Myocyte (in vitro differentiated cells): Measurements from ENCODE around the gene SCG5. TPM values are rescaled to one million over a fixed set of nuclear protein-coding genes. Genes with fewer than 3 reads are reported as not detected.
"Not testable (repeated sequence)": the region's sequence is repeated elsewhere in the genome, so short reads cannot be mapped to it uniquely, and the experiment has no call there.

Experiments
- DNase-seq: peaks from one replicate; pipeline ENCODE4 v3.0.0-alpha.2; 2012; ENCODE audit warnings: low read depth
- polyA plus RNA-seq: library from polyadenylated mRNA; unstranded; fragments of >200 nt; gene quantifications from one replicate; pipeline ENCODE4 v1.2.1, GENCODE V29; 2012; ENCODE audit warnings: missing spikeins
- total RNA-seq: library from RNA; depleted of rRNA; stranded (reverse); fragments of >200 nt; gene quantifications from 2 replicates; pipeline ENCODE4 v1.2.3, GENCODE V29; 2014

The SCG5 gene
- 1.3 and 2.3 TPM in 2 replicates for total RNA-seq
- 4.7 TPM for polyA plus RNA-seq

DNA sequence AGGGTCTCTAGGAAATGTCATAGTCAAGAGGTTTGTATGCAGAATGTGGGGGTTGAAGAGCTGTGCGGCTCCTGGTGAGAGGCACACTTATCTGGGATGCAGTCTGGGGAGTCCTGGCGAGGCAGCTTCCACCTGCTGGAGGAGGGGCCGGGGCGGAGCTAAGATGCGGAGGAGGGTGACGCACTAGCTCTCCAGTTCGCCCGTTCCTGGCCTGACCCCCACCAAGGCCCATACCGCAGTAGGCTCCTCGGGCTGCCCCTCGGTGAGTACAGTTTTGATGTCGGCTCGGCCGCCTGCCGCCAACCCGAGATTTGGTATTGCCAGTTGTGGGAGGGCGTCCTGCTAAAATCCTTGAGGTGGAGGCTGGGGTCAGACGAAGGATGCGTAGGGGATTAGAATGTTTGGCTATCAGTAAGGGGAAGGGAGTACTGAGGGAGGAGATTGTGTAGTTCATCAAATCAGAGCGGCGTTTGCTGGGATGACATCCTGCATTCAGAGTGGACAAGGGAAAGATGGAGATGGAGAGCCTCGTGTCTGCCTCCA, at the start of gene SCG5:
Gene SCG5, plus strand, starts transcription at position 194 of the 543 bp plus-strand sequence. CDS start 1,883 bp downstream, outside the sequence.
- no peak for DNase-seq

- DNase-seq = not testable (repeated sequence)
These were observed 48.4 kb upstream of the SCG5 start, which contains the start of gene GOLGA8N for GRCh38 chr15:32593151-32593550. TSS of gene GOLGA8N (plus strand) at chr15:32593456.

DNA sequence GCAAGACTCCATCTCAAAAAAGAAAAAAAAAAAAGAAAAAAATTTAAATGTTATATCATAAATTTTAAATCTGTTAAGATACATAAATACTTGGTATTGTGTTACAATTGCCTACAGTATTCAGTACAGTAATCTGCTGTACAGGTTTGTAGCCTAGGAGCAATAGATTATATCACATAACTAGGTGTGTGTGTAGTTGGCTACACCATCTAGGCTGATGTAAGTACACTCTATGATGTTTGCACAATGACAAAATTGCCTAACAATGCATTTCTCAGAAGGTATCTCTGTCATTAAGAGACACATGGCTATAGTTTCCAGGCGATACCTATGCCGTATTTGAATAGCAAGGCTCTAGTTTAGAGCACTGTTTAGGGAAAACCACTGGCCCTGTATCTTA, 32.0 kb upstream of the SCG5 start:
- DNase-seq = not testable (repeated sequence)

DNA sequence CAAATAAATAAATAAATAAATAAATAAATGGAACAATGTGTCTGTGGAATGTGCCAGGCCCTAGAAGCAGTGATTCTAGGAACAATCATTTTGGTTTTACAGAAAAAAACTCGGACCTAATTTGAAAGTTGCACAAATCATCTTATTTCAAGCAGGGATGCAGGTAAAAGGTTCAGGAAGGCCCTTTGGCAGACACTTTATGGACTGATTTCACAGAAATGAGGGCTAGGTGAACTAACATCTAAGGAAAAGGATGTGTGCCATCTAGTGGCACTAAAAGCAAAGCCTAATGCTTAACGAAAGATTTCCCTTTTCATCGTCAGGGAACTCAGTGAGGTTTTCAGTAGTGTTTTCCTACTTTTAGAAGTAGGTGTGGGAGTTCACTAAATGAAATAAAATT, 30.8 kb upstream of the SCG5 start:
- peak; percentile 37 for DNase-seq

GRCh38 chr15:32614712-32615050, 26.8 kb upstream of the SCG5 start:
- DNase-seq = not testable (repeated sequence)

DNA sequence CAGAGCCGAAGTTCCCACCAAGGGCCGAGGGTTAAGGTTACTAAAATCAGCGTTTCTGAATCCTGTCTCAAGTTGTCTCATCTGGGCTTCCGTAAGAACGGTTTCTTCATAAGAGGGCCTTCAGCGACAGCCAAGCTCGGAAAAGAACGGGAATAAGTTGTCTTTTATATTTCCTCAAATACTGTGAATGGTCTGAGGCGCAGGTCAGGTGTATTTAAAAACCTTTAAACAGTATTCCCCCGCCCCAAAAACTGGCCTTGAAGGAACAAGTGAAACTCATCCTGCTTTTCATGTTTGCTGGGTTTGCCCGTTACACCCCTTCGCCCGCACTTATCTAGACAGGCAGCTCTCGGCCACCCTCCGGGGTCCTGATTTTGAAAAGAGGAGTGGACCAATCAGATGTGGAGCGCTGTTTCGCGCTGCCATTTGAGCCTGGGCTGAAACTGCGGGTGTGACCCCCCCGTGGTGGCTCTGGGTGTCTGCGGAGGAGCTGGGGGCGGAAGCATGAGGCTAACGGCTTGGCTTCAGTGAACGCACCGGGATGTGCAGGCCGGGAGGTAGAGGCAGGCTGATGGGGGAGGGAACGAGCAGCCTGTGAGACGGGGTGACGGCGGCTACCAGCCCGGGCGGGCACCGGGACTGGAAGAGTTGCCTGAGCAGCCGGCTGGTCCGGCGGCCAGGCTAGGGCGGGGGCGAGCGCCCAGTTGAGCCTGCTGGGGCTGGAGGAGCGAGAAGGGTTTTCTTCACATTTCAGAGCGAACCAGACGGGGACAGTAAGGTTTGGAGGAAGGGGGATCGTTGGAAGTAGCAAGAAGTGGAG, 26.2 kb upstream of the SCG5 start, which contains the start of gene ARHGAP11A:
Gene ARHGAP11A, plus strand, starts transcription at position 454 of the 820 bp plus-strand sequence. CDS start 708 bp downstream, outside the sequence.
- peak; percentile 82 for DNase-seq

- DNase-seq = not testable (repeated sequence)
These were observed 25.6 kb upstream of the SCG5 start for GRCh38 chr15:32615871-32616426.

DNA sequence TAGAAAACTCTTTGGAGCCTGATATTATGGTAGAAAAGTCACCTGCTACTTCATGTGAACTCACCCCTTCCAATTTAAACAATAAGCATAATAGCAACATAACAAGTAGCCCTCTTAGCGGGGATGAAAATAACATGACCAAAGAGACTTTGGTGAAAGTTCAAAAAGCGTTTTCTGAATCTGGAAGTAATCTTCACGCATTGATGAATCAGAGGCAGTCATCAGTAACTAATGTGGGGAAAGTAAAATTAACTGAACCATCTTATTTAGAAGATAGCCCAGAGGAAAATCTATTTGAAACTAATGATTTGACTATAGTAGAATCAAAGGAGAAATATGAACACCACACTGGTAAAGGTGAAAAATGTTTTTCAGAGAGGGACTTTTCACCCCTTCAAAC, 5.1 kb upstream of the SCG5 start:
- no peak for DNase-seq

DNA sequence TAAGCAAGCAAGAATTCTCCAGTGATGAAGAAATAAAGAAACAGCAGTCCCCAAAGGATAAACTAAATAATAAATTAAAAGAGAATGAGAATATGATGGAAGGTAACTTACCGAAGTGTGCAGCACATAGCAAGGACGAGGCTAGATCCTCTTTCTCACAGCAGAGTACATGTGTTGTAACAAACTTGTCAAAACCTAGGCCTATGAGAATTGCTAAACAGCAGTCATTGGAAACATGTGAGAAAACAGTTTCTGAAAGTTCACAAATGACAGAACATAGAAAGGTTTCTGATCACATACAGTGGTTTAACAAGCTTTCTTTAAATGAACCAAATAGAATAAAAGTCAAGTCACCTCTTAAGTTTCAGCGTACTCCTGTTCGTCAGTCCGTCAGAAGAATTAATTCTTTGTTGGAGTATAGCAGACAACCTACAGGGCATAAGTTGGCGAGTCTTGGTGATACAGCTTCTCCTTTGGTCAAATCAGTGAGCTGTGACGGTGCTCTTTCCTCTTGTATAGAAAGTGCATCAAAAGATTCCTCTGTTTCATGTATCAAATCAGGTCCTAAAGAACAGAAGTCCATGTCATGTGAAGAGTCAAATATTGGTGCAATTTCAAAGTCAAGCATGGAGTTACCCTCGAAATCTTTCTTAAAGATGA, 4.5 kb upstream of the SCG5 start:
- DNase-seq = no peak

- DNase-seq = no peak
These were observed 3.8 kb upstream of the SCG5 start for GRCh38 chr15:32637704-32638103.

DNA sequence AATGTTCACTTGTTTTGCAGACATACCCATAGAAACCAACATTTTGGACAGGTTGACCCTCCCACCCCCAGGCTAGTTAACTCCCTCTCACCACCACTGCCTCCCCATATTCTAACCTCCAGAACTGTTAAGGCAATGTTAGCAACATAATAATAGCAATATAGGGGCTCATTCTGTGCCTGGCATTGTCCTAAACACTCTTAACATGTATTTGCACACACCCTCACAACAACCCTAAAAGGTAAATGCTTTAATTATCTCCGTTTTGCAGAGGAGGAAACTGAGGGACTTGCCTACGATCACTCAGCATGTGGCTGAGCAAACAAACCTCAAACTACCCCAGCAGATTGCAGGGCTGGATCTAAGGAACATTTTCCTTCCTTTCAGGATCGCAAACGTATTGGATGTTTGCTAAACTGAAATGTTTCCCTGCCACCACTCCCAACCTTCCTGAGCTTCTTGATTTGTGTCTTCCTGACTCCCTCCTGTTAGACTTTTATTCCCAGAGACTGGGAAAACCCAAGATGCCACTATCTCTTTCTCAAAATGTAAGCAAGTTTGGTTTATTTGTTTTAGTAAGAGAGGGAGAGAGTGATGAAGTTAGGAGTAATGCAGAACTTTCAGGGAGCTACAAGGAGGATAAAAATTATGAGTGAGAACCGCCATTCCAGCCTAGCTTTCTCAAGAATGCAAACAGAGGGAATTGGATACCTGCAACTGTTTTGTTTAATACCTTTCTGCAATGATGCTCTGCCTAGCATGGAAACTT, 1.3 kb downstream of the SCG5 start:
- DNase-seq = no peak

DNA sequence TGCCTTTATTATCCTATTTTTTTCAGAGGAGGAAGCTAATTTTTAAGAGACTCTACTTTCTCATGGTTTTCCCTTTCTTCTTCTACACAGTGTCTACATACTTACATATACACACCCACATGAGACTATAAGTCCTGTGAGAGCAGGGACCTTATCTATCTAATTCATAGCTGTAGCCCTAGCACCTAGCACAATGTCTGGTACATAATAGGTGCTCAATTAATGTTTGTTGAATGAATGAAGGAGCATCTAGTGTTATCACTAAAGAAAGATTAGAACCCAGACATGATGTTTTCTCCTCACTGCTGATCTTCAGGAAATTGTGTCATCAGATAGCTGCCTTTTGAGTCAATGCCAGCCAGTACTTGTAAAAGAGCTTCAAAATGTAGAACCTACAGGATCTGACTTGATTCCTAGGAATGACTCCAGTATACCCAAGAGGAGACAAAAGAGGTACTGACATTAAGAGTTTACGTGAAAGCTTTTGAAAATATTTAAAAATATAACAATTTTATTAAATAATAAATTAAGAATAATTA, 2.5 kb downstream of the SCG5 start:
- no peak for DNase-seq

GRCh38 chr15:32646291-32646690, 4.8 kb downstream of the SCG5 start:
- DNase-seq = no peak

DNA sequence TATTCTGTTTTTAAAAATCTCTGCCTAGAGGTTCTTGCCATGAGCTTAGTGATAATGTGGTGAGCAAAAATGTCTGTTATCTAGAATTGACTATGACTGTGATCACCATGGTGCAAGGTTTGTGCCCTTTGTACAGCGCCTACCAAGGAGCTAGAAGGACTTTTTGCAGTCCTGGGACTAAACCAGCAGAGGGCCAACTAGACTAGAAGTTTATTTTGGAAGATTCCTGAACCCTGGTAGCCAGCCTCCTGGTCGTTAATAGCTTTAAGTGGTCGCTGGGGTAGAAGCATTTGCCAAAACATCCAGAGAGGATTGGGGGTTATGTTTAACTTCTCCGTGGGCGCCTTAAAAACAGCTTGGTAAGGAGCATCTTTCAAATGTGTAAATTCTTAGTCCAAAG, 7.8 kb downstream of the SCG5 start:
- peak; percentile 47 for DNase-seq

- peak; percentile 81 for DNase-seq
These were observed 9.8 kb downstream of the SCG5 start for GRCh38 chr15:32651229-32651837.

DNA sequence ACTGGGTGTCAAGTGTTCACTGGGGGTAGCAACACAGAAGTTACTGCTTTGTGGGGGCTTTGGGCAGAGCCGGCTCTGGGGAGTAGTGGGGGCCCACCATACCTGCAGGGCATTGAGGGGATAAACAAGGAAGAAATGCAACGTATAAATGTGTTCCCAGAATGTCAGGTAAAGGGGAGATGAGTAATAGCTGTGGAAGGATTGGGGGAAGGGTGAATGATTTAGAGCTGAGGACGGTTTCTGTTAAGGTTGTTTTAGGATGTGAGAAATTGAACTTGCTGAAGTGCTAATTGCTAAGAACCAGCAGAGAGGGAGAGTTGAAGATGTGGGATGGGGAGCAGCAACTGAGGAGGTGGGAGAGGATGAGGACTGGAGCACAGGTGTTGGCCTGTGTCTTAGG, 10.7 kb downstream of the SCG5 start:
- no peak for DNase-seq

- peak; percentile 27 for DNase-seq
These were observed 14.6 kb downstream of the SCG5 start for GRCh38 chr15:32656091-32656490.

GRCh38 chr15:32656496-32656895, 15.0 kb downstream of the SCG5 start:
- DNase-seq = peak; percentile 68

DNA sequence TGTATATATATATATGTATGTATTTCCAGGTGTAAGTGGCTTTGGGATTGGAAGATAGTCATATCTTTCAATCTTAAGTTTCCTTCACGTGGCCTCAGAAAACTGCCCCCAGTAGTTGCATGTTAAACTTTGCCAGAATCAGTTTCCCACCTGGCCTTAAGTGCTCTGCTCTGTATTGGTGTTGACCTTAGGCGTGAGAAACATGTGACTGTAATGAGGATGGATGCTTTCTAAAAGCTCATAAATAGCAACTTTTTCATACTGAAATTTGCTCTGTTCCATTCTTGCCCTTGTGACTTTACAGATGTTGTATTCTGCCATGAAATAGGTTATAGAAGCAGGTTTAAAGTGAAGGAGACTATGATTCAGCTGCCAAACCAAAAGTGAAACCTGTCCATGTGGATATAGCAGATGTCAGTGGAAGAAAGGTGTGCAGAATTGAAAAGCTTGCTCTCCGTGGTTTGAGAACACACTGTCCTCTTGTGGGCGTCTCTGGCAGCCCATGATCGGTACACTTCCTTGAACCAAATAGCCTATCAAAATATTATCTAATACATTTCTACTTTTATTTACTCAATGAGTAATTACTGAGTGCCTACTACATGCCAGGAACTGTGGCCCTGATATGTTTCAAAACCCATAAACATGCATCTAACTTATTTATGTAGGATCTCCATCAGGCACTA, 15.8 kb downstream of the SCG5 start:
- DNase-seq = no peak

GRCh38 chr15:32657941-32658340, 16.4 kb downstream of the SCG5 start:
- no peak for DNase-seq
